Thoracic aorta (tissue), 2 donors: ENCODE data around the gene HMX2. TPM values are rescaled to one million over a fixed set of nuclear protein-coding genes. Genes with fewer than 3 reads are reported as not detected.

ENCODE experiments used
- ATAC-seq: fragments of 150-250 bp; one replicate; pipeline ENCODE4 v1.8.0; 2017; ENCODE audit warnings: low read depth; ENCODE audit not compliant: insufficient number of reproducible peaks, low FRiP score
- DNase-seq: peaks from one replicate; pipeline ENCODE4 v3.0.0-alpha.2; 2020; ENCODE audit warnings: low spot score
- H3K27ac ChIP-seq, 2 donors: fragments of 200-600 bp; sonication (generic); 1 replicate in 1 of 2; 2 replicates in 1 of 2; pipeline ENCODE4 v1.5.1; 2016; ENCODE audit warnings: mild to moderate bottlenecking in 2 of 2, moderate library complexity in 2 of 2
- H3K27me3 ChIP-seq: fragments of 200-600 bp; sonication (generic); replicated peaks from 2 replicates; pipeline ENCODE4 v1.6.0; 2016; ENCODE audit warnings: mild to moderate bottlenecking; ENCODE audit not compliant: insufficient read depth
- H3K36me3 ChIP-seq: fragments of 200-600 bp; sonication (generic); one replicate; pipeline ENCODE4 v1.5.1; 2016
- H3K4me1 ChIP-seq, 2 donors: fragments of 200-600 bp; sonication (generic); 1 replicate in 1 of 2; 2 replicates in 1 of 2; pipeline versions ENCODE4 v1.5.1 to v1.6.0; 2016; ENCODE audit warnings: low read depth in 2 of 2, mild to moderate bottlenecking in 1 of 2; ENCODE audit not compliant: control insufficient read depth in 1 of 2
- H3K4me3 ChIP-seq: fragments of 200-600 bp; sonication (generic); 2 replicates; pipeline ENCODE4 v1.5.1; 2016; ENCODE audit warnings: mild to moderate bottlenecking
- H3K9me3 ChIP-seq: fragments of 200-600 bp; sonication (generic); 2 replicates; pipeline ENCODE4 v1.5.1; 2016
- CTCF ChIP-seq: fragments of 200-600 bp; sonication (generic); IDR thresholded peaks from one replicate; pipeline ENCODE4 v1.5.1; 2019; ENCODE audit warnings: antibody characterized with exemption
- total RNA-seq, 2 donors: library from RNA; depleted of rRNA; stranded (reverse); fragments of >200 nt; gene quantifications; one replicate each; pipeline versions ENCODE4 v1.1.0 to v1.2.3, GENCODE V29; 2016

Gene HMX2
- total RNA-seq, 2 donors from 2014 or later: not detected

GRCh38 chr10:123132576-123133477, 15.1 kb upstream of the HMX2 start:
- H3K4me3 ChIP-seq: peak overlapping the region; percentile 32
- no peak for ATAC-seq
- peak; percentile 88 for TF ChIP-seq CTCF
- no peak overlapping the region for H3K27ac ChIP-seq
- no peaks in the 10 kb centered on the region for H3K9me3 ChIP-seq
- no peaks in the 10 kb centered on the region for H3K36me3 ChIP-seq
- DNase-seq: peak; percentile 31
- peaks cover 22% of the 10 kb centered on the region for H3K27me3 ChIP-seq
- H3K4me1 ChIP-seq: peaks cover 23 to 44% of the 10 kb centered on the region in 2 donors

- Histone ChIP-seq H3K36me3 (no peaks in the 10 kb centered on the region), H3K27me3 (peaks cover 23% of the 10 kb centered on the region), H3K4me1 (peaks cover 23 to 44% of the 10 kb centered on the region in 2 donors), H3K9me3 (no peaks in the 10 kb centered on the region), H3K27ac (no peak overlapping the region), H3K4me3 (peak overlapping the region; percentile 32)
- no peak for DNase-seq
- TF ChIP-seq CTCF: no peak
- no peak for ATAC-seq
Observed at GRCh38 chr10:123133541-123134342, 14.2 kb upstream of the HMX2 start.

GRCh38 chr10:123134343-123134914, 13.5 kb upstream of the HMX2 start:
- ATAC-seq: no peak
- DNase-seq: no peak
- Histone ChIP-seq H3K36me3 (no peaks in the 10 kb centered on the region), H3K27ac (no peak overlapping the region), H3K4me1 (peaks cover 23 to 44% of the 10 kb centered on the region in 2 donors), H3K4me3 (peak overlapping the region; percentile 68), H3K27me3 (peaks cover 30% of the 10 kb centered on the region), H3K9me3 (no peaks in the 10 kb centered on the region)
- no peak for TF ChIP-seq CTCF

- DNase-seq (no peak), ATAC-seq (no peak)
- peaks cover 23 to 44% of the 10 kb centered on the region in 2 donors for H3K4me1 ChIP-seq
- peaks cover 35% of the 10 kb centered on the region for H3K27me3 ChIP-seq
- TF ChIP-seq CTCF: no peak
- peak overlapping the region; percentile 68 for H3K4me3 ChIP-seq
- H3K27ac ChIP-seq: no peak overlapping the region
- no peaks in the 10 kb centered on the region for H3K36me3 ChIP-seq
- H3K9me3 ChIP-seq: no peaks in the 10 kb centered on the region
Observed at GRCh38 chr10:123134915-123135414, 13.0 kb upstream of the HMX2 start.
